A673 (cell line): ENCODE data around the gene KIRREL3. TPM values are rescaled to one million over a fixed set of nuclear protein-coding genes. Genes with fewer than 3 reads are reported as not detected.

ENCODE experiments used
- BruUV-seq: library from RNA; stranded (reverse); fragments of 400-500 nt; replicated peaks from 2 replicates; lab custom pipeline; 2021; lab: Mats Ljungman, UMichigan
- CTCF ChIA-PET: fragments of 300-600 bp; sonication (Branson Sonifier 250); formaldehyde crosslinking; loops from one replicate; lab custom pipeline; 2022; ENCODE audit warnings: antibody characterized with exemption; lab: Charles Lee
- POLR2A ChIA-PET: fragments of 300-600 bp; sonication (Branson Sonifier 250); formaldehyde crosslinking; loops from one replicate; lab custom pipeline; 2022; ENCODE audit warnings: antibody characterized with exemption; ENCODE audit not compliant: low non-redundant PET; lab: Charles Lee
- DNase-seq: peaks from one replicate; pipeline ENCODE4 v3.0.0-alpha.2; 2015; ENCODE audit warnings: low spot score
- H3K27ac ChIP-seq: fragments of 200-600 bp; sonication (generic); 2 replicates; pipeline ENCODE4 v1.5.1; 2016; ENCODE audit warnings: mixed run types, low read depth, mild to moderate bottlenecking, mixed read lengths, antibody characterized with exemption, low read length; ENCODE audit not compliant: poor library complexity, severe bottlenecking
- H3K27me3 ChIP-seq: fragments of 200-600 bp; sonication (generic); replicated peaks from 2 replicates; pipeline ENCODE4 v1.6.1; 2017; ENCODE audit warnings: mixed run types, low read depth, mild to moderate bottlenecking, mixed read lengths, antibody characterized with exemption, low read length; ENCODE audit not compliant: insufficient read depth, poor library complexity
- H3K36me3 ChIP-seq: fragments of 200-600 bp; sonication (generic); 2 replicates; pipeline ENCODE4 v1.6.1; 2016; ENCODE audit warnings: mixed run types, mild to moderate bottlenecking, mixed read lengths, antibody characterized with exemption, low read length; ENCODE audit not compliant: insufficient read depth, poor library complexity, severe bottlenecking
- H3K4me1 ChIP-seq: fragments of 200-600 bp; sonication (generic); 2 replicates; pipeline ENCODE4 v1.6.1; 2017; ENCODE audit warnings: mixed run types, mild to moderate bottlenecking, mixed read lengths, antibody characterized with exemption, low read length; ENCODE audit not compliant: insufficient read depth, poor library complexity, severe bottlenecking
- H3K4me3 ChIP-seq: fragments of 200-600 bp; sonication (generic); 2 replicates; pipeline ENCODE4 v1.5.1; 2016; ENCODE audit warnings: low read depth, mixed run types, mild to moderate bottlenecking, mixed read lengths, low read length; ENCODE audit not compliant: poor library complexity, severe bottlenecking
- H3K9me3 ChIP-seq: fragments of 200-600 bp; sonication (generic); 2 replicates; pipeline ENCODE4 v1.6.1; 2016; ENCODE audit warnings: mixed run types, low read depth, mild to moderate bottlenecking, mixed read lengths, antibody characterized with exemption, low read length; ENCODE audit not compliant: poor library complexity, severe bottlenecking
- EZH2 ChIP-seq: fragments of 200-600 bp; sonication (generic); IDR thresholded peaks from 2 replicates; pipeline ENCODE4 v1.6.1; 2017; ENCODE audit warnings: borderline replicate concordance, low read depth, mild to moderate bottlenecking, mixed read lengths, antibody characterized with exemption, low read length; ENCODE audit not compliant: poor library complexity, severe bottlenecking
- intact Hi-C: fragments of 100-400 bp; cut with micrococcal nuclease; formaldehyde crosslinking; loops from one replicate; pipeline ENCODE4 v1.10.0; 2022; ENCODE audit not compliant: unreplicated experiment
- total RNA-seq: library from RNA; stranded (reverse); gene quantifications from 2 replicates; pipeline ENCODE4 v1.2.3, GENCODE V29; 2021
- TF ChIP-seq, protein P1 (sequence below): fragments of 300-800, 200-600 bp; sonication (generic); conservative IDR thresholded peaks from 2 replicates; pipeline ENCODE4 v1.5.1; 2017; ENCODE audit warnings: low read depth, mild to moderate bottlenecking, antibody characterized with exemption, low read length, moderate library complexity, mixed read lengths

Gene KIRREL3
- total RNA-seq, 1 experiment from 2014 or later: not detected

- Histone ChIP-seq H3K27ac (no peak overlapping the region), H3K27me3 (no peaks in the 10 kb centered on the region), H3K4me3 (no peak overlapping the region), H3K9me3 (no peaks in the 10 kb centered on the region), H3K36me3 (no peaks in the 10 kb centered on the region), H3K4me1 (no peaks in the 10 kb centered on the region)
- DNase-seq: no peak
- intact Hi-C loops: no loop called here
- ChIA-PET CTCF (no interaction called here), POLR2A (no interaction called here)
- BruUV-seq: no TSS peak
- no peak for TF ChIP-seq EZH2
- TF ChIP-seq, protein P1, sequence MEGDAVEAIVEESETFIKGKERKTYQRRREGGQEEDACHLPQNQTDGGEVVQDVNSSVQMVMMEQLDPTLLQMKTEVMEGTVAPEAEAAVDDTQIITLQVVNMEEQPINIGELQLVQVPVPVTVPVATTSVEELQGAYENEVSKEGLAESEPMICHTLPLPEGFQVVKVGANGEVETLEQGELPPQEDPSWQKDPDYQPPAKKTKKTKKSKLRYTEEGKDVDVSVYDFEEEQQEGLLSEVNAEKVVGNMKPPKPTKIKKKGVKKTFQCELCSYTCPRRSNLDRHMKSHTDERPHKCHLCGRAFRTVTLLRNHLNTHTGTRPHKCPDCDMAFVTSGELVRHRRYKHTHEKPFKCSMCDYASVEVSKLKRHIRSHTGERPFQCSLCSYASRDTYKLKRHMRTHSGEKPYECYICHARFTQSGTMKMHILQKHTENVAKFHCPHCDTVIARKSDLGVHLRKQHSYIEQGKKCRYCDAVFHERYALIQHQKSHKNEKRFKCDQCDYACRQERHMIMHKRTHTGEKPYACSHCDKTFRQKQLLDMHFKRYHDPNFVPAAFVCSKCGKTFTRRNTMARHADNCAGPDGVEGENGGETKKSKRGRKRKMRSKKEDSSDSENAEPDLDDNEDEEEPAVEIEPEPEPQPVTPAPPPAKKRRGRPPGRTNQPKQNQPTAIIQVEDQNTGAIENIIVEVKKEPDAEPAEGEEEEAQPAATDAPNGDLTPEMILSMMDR: no peak
Observed at GRCh38 chr11:126949066-126949891, 51.3 kb downstream of the KIRREL3 start.

DNA sequence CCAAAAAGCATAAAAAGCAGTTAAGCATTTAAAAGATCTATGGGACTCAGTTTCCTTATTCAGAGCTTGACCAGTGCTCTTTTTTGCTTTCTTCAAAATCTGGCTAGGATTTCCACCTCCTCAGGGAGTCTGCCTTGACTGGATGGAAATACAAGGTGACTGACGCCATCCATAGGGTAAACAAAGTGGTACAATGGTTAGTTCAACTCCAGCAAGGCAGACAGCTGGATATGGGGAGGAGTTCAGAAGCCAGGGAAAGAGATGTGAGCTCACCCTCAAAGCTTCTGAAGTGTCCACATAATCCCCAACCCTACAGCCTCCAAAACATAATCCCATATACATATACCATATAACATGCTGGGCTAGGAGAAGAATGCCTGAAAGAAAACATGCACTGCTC, 52.0 kb downstream of the KIRREL3 start:
- DNase-seq: no peak
- POLR2A ChIA-PET: no interaction called here
- H3K36me3 ChIP-seq: no peaks in the 10 kb centered on the region
- TF ChIP-seq, protein P1: no peak
- TF ChIP-seq EZH2: no peak
- H3K9me3 ChIP-seq: no peaks in the 10 kb centered on the region
- H3K4me1 ChIP-seq: no peaks in the 10 kb centered on the region
- BruUV-seq: no TSS peak
- H3K27me3 ChIP-seq: no peaks in the 10 kb centered on the region
- H3K27ac ChIP-seq: no peak overlapping the region
- intact Hi-C loops: no loop called here
- no peak overlapping the region for H3K4me3 ChIP-seq
- CTCF ChIA-PET: no interaction called here

- ChIA-PET CTCF (no interaction called here), POLR2A (no interaction called here)
- intact Hi-C loops: no loop called here
- Histone ChIP-seq H3K27me3 (no peaks in the 10 kb centered on the region), H3K36me3 (no peaks in the 10 kb centered on the region), H3K27ac (no peak overlapping the region), H3K4me3 (no peak overlapping the region), H3K9me3 (no peaks in the 10 kb centered on the region), H3K4me1 (no peaks in the 10 kb centered on the region)
- TF ChIP-seq EZH2: no peak
- TF ChIP-seq, protein P1: no peak
- BruUV-seq: no TSS peak
- no peak for DNase-seq
Observed at GRCh38 chr11:126945319-126945718, 55.3 kb downstream of the KIRREL3 start.
